HG02642 (cell line): Measurements from ENCODE around the gene ZNF500.
"Not testable (repeated sequence)": the region's sequence is repeated elsewhere in the genome, so short reads cannot be mapped to it uniquely, and the experiment has no call there.

Source experiments
- ATAC-seq: cut with Tn5 transposase; IDR thresholded peaks from one replicate; pipeline ENCODE4 v1.9.1; 2021; ENCODE audit warnings: mild to moderate bottlenecking; ENCODE audit not compliant: unreplicated experiment, poor library complexity

Gene ZNF500

DNA sequence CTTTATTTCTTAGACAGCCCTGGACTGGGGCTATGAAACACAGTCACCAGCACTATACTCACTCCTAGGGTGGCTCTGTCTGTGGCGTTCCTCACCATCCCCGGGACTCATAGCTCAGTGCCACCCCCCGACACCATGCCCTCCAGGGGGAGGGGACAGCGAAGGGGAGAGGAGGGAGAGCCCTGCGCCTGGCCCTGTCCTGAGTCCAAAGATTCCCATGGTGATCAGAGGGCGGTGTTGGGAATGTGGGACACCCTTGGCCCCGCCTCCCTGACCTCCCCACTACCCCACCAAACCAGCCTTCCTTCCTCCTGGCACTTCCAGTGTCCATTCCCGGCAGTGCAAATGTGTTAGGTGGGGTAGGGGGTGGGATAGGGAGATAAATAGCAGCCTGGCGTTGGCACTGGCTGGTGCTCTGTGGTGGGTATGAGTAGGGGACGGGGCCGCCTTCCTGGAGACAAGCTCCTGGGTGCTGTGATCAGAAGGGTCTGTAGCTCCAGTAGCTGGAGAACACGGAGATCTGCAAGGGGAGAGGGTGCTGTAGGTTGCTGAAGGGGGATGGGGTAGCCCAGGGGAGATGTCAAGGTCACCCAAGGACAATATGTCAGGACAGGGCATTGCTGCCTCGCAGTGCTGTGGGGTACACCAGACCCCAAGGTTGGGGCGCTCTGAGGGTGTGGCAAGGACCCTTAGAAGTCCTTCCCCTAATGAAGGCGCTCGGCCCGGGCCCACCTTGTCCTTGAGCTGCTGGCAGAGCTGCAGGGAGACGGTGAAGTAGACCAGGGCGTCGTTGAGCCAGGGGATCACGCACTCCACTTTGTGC, 30.2 kb upstream of the ZNF500 start:
- ATAC-seq, result no peak

GRCh38 chr16:4795828-4796572, 29.0 kb upstream of the ZNF500 start:
- no peak for ATAC-seq

GRCh38 chr16:4795181-4795827, 28.3 kb upstream of the ZNF500 start, which contains the start of gene SMIM22:
SMIM22 (plus strand) TSS chr16:4795369; CDS start chr16:4795735, 366 bp downstream.
- no peak for ATAC-seq

DNA sequence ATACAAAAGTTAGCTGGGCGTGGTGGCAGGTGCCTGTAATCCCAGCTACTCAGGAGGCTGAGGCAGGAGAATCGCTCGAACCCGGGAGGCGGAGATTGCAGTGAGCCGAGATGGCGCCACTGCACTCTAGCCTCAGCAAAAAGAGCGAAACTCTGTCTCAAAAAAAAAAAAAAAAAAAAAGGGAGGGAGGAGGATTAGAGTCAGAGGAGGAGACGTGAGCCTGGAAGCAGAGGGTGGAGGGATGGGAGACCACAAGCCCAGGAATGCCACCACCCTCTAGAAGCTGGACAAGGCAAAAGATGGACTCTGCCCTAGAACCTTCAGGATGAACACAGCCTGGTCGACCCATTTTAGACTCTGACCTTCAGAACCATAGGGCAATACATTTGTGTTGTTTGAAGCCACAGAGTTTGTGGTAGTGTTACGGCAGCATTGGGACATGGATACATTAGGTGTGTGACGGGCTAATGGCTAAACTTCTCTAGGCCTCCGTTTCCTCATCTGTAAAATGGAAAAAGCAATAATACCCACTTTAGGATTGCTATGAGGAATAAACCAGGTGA, 26.1 kb upstream of the ZNF500 start:
- ATAC-seq, result no peak

DNA sequence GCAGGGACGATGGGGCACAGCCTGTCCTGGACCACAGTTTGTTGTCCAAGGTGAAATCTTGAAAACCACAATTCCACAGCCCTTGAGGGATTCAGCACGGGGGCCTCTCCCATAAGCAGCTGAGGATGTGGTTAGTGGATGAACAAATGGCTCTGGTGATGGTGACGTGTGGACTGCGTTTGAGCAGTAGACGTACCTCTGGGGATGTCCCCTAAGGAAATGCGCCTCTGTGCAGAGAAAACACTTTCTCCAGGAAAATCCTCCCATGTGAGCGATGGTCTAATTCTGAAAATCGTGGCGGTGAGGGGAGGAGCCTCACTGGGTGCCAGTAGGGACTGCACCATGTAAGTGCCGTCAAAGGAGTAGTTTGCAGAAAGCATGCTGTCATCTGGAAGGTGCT, 23.9 kb upstream of the ZNF500 start:
- no peak for ATAC-seq

- no peak for ATAC-seq
Measured at GRCh38 chr16:4790261-4790660, 23.3 kb upstream of the ZNF500 start.

DNA sequence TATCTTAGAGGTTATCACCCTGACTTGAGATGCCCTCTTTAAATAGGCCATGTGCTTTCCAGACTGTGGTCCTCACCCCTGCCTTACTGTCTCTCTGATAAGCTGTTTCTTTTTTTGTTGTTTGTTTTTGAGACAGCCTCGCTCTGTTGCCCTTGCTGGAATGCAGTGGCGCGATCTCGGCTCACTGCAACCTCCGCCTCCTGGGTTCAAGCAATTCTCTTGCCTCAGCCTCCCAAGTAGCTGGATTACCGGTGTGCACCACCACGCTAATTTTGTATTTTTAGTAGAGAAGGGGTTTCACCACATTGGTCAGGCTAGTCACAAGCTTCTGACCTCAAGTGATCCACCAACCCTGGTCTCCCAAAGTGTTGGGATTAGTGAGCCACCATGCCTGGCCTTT, 21.9 kb upstream of the ZNF500 start:
- ATAC-seq, result no peak

GRCh38 chr16:4788489-4788889, 21.5 kb upstream of the ZNF500 start:
- ATAC-seq, result no peak

- no peak for ATAC-seq
Measured at GRCh38 chr16:4787627-4788482, 20.9 kb upstream of the ZNF500 start, which contains the start of gene SEPTIN12. SEPTIN12 (minus strand) TSS chr16:4788345; CDS start chr16:4787645, 700 bp downstream.

DNA sequence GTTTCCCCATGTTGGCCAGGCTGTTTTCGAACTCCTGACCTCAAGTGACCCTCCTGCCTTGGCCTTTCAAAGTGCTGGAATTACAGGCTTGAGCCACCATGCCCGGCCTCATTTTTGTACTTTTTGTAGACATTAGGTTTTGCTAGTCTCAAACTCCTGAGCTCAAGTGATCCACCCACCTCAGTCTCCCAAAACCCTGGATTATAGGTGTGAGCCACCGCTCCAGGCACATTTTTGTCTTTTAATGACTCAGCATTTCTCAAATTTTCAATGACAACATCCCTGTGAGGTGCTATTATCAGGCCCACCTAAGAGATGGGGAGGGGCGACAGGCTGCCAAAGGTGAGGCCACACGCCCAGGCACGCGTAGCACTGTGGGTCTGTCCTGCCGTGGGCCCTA, 20.1 kb upstream of the ZNF500 start:
- no peak for ATAC-seq

- no peak for ATAC-seq
Measured at GRCh38 chr16:4785758-4786433, 18.9 kb upstream of the ZNF500 start.

- ATAC-seq, result not testable (repeated sequence)
Measured at GRCh38 chr16:4784444-4784987, 17.6 kb upstream of the ZNF500 start.

DNA sequence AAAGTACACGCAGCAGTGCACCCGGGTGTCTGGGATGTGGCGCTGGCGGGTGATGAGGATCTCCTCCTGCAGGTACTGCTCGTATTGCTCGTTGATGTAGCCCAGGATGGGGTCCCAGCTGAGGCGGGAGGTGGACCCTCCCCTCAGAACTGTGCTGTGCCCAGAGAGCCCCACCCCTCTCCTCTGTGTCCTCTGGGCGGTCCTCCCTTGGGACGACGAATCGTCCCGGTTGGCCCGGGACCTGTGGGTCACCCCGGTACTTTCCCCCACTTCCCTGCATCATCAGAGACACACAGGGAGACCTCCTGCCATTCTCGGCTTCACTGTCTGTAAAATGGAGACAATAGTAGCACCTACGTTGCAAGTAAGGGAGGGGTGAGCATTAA, 17.0 kb upstream of the ZNF500 start:
- ATAC-seq, result no peak

GRCh38 chr16:4783251-4783950, 16.4 kb upstream of the ZNF500 start:
- no peak for ATAC-seq

- no peak for ATAC-seq
Measured at GRCh38 chr16:4780235-4780634, 13.3 kb upstream of the ZNF500 start.

DNA sequence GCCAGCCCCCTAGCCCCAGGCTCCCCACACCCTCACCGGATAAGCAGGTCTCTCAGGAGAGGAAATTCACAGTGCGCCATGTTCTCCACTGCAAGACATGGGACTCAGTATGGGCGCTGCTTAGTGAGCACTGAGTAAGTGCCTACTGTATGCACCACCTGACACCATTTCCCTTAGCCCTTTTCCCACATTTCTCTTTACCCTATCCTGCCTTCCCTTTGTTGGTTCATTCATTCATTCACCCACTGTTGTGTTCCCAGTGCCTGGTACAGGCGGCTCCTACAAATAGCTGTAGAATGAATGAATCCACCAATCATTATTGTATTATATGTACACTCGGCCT, 11.1 kb upstream of the ZNF500 start:
- no peak for ATAC-seq

DNA sequence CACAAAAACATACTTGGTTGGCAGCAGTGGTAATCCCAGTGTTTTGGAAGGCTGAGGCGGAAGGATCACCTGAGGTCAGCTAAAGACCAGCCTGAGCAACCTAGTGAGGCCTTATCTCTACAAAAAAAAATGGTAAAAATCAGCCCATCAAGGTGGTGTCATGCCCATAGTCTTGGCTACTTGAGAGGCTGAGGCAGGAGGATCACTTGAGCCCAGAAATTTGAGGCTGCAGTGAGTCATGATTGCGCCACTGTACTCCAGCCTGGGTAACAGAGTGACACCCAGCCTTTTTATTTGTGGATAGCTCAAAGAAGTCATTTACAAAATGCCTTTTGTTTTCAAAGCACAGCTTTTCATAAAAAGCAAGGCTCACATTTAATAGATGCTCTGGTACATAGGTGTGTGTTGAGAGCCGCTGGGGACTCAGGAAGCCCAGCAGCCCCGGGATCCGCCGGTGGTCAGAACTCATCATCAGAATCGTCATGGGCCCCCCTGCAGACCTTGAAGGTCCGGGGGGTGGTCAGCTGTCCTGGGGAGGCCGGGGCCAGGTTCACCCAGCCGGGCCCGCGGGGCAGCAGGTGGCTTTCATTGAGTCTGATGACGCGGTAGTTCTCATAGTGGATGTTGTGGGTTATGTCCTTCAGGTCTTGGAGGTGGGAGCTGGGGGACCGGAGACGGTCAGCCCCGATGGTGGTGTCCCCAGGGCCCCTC, 10.5 kb upstream of the ZNF500 start:
- no peak for ATAC-seq

DNA sequence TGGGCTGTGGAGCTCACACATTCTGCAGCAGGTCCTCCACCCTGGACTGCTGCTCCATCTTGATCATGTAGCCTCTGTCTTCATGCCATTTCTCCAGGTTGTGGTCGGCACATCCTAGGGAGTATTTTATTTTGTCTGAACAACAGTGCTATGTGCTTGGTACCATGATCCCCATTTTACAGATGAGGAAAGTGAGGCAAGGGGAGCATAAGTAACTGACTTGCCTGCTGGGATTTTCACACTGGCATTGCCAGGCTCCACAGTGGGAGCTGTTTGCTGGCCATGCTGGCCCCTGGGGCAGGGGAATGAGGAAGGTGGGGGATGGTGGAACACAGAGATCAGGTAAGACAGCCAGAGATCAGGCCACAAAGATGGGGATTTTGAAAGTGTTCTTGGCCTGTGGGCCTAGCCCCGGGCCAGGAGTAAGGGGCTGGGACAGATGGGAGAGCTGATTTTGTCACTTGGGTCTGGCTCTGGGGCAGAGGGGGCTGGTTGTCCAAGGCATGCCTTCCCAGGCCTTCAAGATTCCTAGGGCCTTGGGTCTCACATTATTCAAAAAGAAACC, 9.3 kb upstream of the ZNF500 start:
- no peak for ATAC-seq
